GM19240 (cell line): ENCODE measurements around the gene MYO18B.

Source experiments
- DNase-seq: peaks from one replicate; pipeline ENCODE4 v3.0.0; 2011; ENCODE audit warnings: low spot score; ENCODE audit not compliant: insufficient read length

The MYO18B gene

GRCh38 chr22:25847451-25847850 is 105.5 kb downstream of the MYO18B start:
- DNase-seq, result no peak

- no peak for DNase-seq
Measured at GRCh38 chr22:25848954-25849353, 107.0 kb downstream of the MYO18B start.

- no peak for DNase-seq
Measured at GRCh38 chr22:25849522-25849921, 107.5 kb downstream of the MYO18B start.

- no peak for DNase-seq
Measured at GRCh38 chr22:25852223-25852622, 110.2 kb downstream of the MYO18B start.

GRCh38 chr22:25853078-25853477 is 111.1 kb downstream of the MYO18B start:
- DNase-seq, result no peak

GRCh38 chr22:25853501-25854284 is 111.7 kb downstream of the MYO18B start:
- DNase-seq, result no peak

- no peak for DNase-seq
Measured at GRCh38 chr22:25869771-25870170, 127.8 kb downstream of the MYO18B start.

- DNase-seq, result no peak
Measured at GRCh38 chr22:25874327-25874726, 132.3 kb downstream of the MYO18B start.

- no peak for DNase-seq
Measured at GRCh38 chr22:25875461-25875860, 133.5 kb downstream of the MYO18B start.

GRCh38 chr22:25876871-25877270 is 134.9 kb downstream of the MYO18B start:
- DNase-seq, result no peak

- no peak for DNase-seq
Measured at GRCh38 chr22:25878933-25879332, 136.9 kb downstream of the MYO18B start.

GRCh38 chr22:25880524-25880923 is 138.5 kb downstream of the MYO18B start:
- no peak for DNase-seq

GRCh38 chr22:25881210-25881755 is 139.3 kb downstream of the MYO18B start:
- DNase-seq, result no peak

GRCh38 chr22:25882360-25882759 is 140.4 kb downstream of the MYO18B start:
- no peak for DNase-seq

GRCh38 chr22:25883482-25884033 is 141.6 kb downstream of the MYO18B start:
- DNase-seq, result no peak

- DNase-seq, result no peak
Measured at GRCh38 chr22:25884121-25884520, 142.1 kb downstream of the MYO18B start.

GRCh38 chr22:25888399-25889054 is 146.5 kb downstream of the MYO18B start:
- DNase-seq, result no peak

GRCh38 chr22:25890651-25891050 is 148.7 kb downstream of the MYO18B start:
- no peak for DNase-seq

- DNase-seq, result no peak
Measured at GRCh38 chr22:25892678-25893077, 150.7 kb downstream of the MYO18B start.

GRCh38 chr22:25895678-25896077 is 153.7 kb downstream of the MYO18B start:
- DNase-seq, result no peak

GRCh38 chr22:25896098-25896497 is 154.1 kb downstream of the MYO18B start:
- DNase-seq, result no peak

- no peak for DNase-seq
Measured at GRCh38 chr22:25896592-25896991, 154.6 kb downstream of the MYO18B start.
